Measurements from ENCODE around the gene EXTL2.

GRCh38 chr1:100893718-100894117, 924 bp downstream of the EXTL2 start:
- TF ChIP-seq GATA2 (IDR thresholded peaks at IDR 0.05; ENCODE audit: low read depth, low read length): no peak
- TF ChIP-seq GATA3 (IDR thresholded peaks at IDR 0.05; ENCODE audit: low read depth, low read length): no peak
